ENCODE measurements around the gene VAMP5.
"Not testable (repeated sequence)": the region's sequence is repeated elsewhere in the genome, so short reads cannot be mapped to it uniquely, and the experiment has no call there.

VAMP5 gene

GRCh38 chr2:85551698-85552678 lies 32.2 kb upstream of the VAMP5 start:
- DNase-seq = no peak

- no peak for DNase-seq
Observed at GRCh38 chr2:85553184-85553583, 31.0 kb upstream of the VAMP5 start.

- no peak for DNase-seq
Observed at GRCh38 chr2:85554980-85555612, 29.1 kb upstream of the VAMP5 start.

GRCh38 chr2:85557130-85557529 lies 27.1 kb upstream of the VAMP5 start:
- DNase-seq = no peak

GRCh38 chr2:85558160-85558559 lies 26.1 kb upstream of the VAMP5 start:
- DNase-seq = no peak

GRCh38 chr2:85560403-85560726 lies 23.9 kb upstream of the VAMP5 start:
- not testable (repeated sequence) for DNase-seq

- DNase-seq = no peak
Observed at GRCh38 chr2:85560812-85561279, 23.4 kb upstream of the VAMP5 start.

GRCh38 chr2:85561280-85562212 lies 22.7 kb upstream of the VAMP5 start, which contains the start of gene GGCX:
GGCX (minus strand) TSS chr2:85561493; CDS start chr2:85561428, 65 bp downstream.
- DNase-seq = peak; percentile 37

- DNase-seq = no peak
Observed at GRCh38 chr2:85564144-85564563, 20.1 kb upstream of the VAMP5 start.

GRCh38 chr2:85566265-85566664 lies 18.0 kb upstream of the VAMP5 start:
- DNase-seq = no peak

- DNase-seq = no peak
Observed at GRCh38 chr2:85575739-85576138, 8.5 kb upstream of the VAMP5 start.

GRCh38 chr2:85577063-85577385 lies 7.2 kb upstream of the VAMP5 start:
- DNase-seq = no peak

GRCh38 chr2:85577386-85578242 lies 6.6 kb upstream of the VAMP5 start, which contains the start of gene VAMP8:
VAMP8 (plus strand) TSS chr2:85577586; CDS start chr2:85577647, 61 bp downstream.
- no peak for DNase-seq

- no peak for DNase-seq
Observed at GRCh38 chr2:85578243-85579180, 5.7 kb upstream of the VAMP5 start.

- no peak for DNase-seq
Observed at GRCh38 chr2:85579266-85579935, 4.8 kb upstream of the VAMP5 start.

- no peak for DNase-seq
Observed at GRCh38 chr2:85580206-85580605, 4.0 kb upstream of the VAMP5 start.

GRCh38 chr2:85582492-85582891 lies 1.7 kb upstream of the VAMP5 start:
- DNase-seq = no peak

GRCh38 chr2:85583667-85584353 lies 421 bp upstream of the VAMP5 start:
- no peak for DNase-seq
